Measurements from ENCODE around the gene KRT84. TPM values are rescaled to one million over a fixed set of nuclear protein-coding genes. Genes with fewer than 3 reads are reported as not detected.

Gene KRT84
- total and polyA plus RNA-seq, 10 of the 15 experiments (the other 5 are each of a cell fraction or from before 2014, with no cell fraction given) = not detected

DNA sequence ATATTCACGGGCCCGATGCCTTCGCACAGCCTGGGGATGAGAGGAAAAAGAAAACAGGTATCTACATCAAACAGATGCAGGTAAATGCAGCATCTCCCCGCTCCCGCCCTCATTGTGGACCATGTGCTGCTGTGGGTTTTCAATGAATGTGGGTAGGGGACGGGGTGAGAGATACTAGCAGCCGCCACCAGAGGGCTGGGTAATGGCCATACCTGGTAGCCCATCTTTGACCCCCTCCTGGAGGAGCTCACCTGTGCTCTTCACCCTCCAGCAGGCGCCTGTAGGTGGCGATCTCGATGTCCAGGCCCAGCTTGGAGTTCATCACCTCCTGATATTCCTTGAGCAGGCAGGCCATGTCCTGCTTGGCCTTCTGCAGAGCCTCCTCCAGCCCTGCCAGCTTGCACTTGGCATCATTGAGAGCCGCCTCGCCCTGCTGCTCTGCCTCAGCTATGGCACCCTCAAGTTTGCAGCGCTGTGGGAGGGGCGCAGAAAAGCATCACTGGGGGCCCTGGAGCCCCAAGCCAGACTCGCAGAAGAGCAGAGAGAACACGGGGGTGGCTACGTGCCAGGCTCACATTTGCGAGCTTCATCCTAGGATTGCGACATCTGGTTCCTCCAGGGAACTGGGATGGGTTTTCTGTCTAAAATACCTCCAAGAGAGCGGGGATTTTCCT, 10.4 kb upstream of the KRT84 start:
- RAD21 ChIA-PET (ENCODE audit: unreplicated experiment) = no interaction called here
- BruUV-seq (replicated peaks) = no TSS peak

More for the DNA sequence above, 10.4 kb upstream of the KRT84 start:
- no peak for DNase-seq (ENCODE audit: low read depth, low spot score)
- POLR2A ChIA-PET = no interaction called here
- intact Hi-C loops (cut with micrococcal nuclease; ENCODE audit: unreplicated experiment) = no loop called here
- Histone ChIP-seq H3K36me3 (ENCODE audit: control insufficient read depth in 2 of 2, insufficient read depth in 2 of 2, low read length in 1 of 2) (no peaks in the 10 kb centered on the region), H3K79me2 (ENCODE audit: control insufficient read depth, insufficient read depth, low read length) (no peaks in the 10 kb centered on the region), H3K27me3 (replicated peaks in 1 of 2; ENCODE audit: control insufficient read depth in 2 of 2, insufficient read depth in 2 of 2, low read length in 1 of 2) (peaks cover 0 to 3% of the 10 kb centered on the region in 2 experiments; a peak in 1 of 4 replicates), H4K20me1 (ENCODE audit: control insufficient read depth, insufficient read depth) (no peaks in the 10 kb centered on the region), H3K27ac (ENCODE audit: control insufficient read depth, insufficient read depth) (no peak overlapping the region), H2AFZ (ENCODE audit: control insufficient read depth, low read depth, low read length) (no peak overlapping the region), H3K9me3 (replicated peaks; ENCODE audit: control insufficient read depth, insufficient read depth, low read length) (no peaks in the 10 kb centered on the region), H3K4me2 (ENCODE audit: control insufficient read depth, insufficient read depth) (no peak overlapping the region), H3K9ac (ENCODE audit: control insufficient read depth, insufficient read depth, low read length) (no peak overlapping the region), H3K4me1 (ENCODE audit: control insufficient read depth, insufficient read depth, low read length) (no peaks in the 10 kb centered on the region; the same call in 1 of the 2 replicates), H3K4me3 (no peak overlapping the region)
- in situ Hi-C loops (cut with MboI) = loop anchor here (25.0 kb wide), 1 partner anchor 591 kb away; no protein-coding TSS in a partner anchor
- TF ChIP-seq, protein P1, sequence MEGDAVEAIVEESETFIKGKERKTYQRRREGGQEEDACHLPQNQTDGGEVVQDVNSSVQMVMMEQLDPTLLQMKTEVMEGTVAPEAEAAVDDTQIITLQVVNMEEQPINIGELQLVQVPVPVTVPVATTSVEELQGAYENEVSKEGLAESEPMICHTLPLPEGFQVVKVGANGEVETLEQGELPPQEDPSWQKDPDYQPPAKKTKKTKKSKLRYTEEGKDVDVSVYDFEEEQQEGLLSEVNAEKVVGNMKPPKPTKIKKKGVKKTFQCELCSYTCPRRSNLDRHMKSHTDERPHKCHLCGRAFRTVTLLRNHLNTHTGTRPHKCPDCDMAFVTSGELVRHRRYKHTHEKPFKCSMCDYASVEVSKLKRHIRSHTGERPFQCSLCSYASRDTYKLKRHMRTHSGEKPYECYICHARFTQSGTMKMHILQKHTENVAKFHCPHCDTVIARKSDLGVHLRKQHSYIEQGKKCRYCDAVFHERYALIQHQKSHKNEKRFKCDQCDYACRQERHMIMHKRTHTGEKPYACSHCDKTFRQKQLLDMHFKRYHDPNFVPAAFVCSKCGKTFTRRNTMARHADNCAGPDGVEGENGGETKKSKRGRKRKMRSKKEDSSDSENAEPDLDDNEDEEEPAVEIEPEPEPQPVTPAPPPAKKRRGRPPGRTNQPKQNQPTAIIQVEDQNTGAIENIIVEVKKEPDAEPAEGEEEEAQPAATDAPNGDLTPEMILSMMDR (IDR thresholded peaks at IDR 0.05 in 2 of 3, conservative IDR thresholded peaks at IDR 0.05 in 1 of 3; ENCODE audit: control insufficient read depth in 2 of 3, extremely low read depth in 1 of 3, insufficient read depth in 1 of 3, low read depth in 3 of 3, low read length in 3 of 3) = peak; percentile 1 to 38 (median 34); a peak in 3 of 6 replicates
- no peak for TF ChIP-seq KLF5 (IDR thresholded peaks at IDR 0.05; ENCODE audit: partially characterized antibody)
- no peak for FAIRE-seq
- SMC1A ChIA-PET (ENCODE audit: uncharacterized antibody, unreplicated experiment) = no interaction called here
- CTCF ChIA-PET = interaction anchor here (0.7 to 1.4 kb wide), 6 partner anchors 10 to 510 kb away, joined by 3 to 8 read pairs (median 4); partner anchors contain the start of gene KRT82
- 39% methylated on average over 20 of the region's 20 CpGs for WGBS (ENCODE audit: insufficient coverage, insufficient replicate concordance, low lambda C conversion rate, missing lambda C conversion rate)
- ATAC-seq = peak; percentile 70

Measured in GM12878 (cell line).